ENCODE measurements around the gene PICK1. TPM values are rescaled to one million over a fixed set of nuclear protein-coding genes. Genes with fewer than 3 reads are reported as not detected.

Gene PICK1
- total RNA-seq, 1 donor from 2014 or later, result 10.3 TPM

DNA sequence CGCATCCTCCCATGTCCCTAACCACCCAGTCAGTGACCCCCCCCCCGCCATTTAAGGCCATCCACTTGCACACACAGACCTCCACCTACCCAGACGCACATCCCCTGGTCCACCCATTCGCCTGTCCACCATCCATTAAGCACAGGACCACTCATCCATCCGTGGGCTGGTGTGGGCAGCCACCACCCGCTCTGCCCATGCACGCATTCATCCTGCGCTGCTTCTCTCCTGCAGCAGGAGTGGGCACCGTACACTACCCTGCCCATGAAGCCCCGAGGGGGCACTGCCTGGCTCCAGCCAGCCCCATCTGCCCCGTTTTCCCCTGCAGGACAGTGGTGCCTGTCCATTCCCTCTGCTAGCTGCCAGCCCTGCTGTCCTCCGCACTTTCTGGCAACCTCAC lies 30.7 kb downstream of the PICK1 start:
- intact Hi-C loops (cut with micrococcal nuclease), result no loop called here

DNA sequence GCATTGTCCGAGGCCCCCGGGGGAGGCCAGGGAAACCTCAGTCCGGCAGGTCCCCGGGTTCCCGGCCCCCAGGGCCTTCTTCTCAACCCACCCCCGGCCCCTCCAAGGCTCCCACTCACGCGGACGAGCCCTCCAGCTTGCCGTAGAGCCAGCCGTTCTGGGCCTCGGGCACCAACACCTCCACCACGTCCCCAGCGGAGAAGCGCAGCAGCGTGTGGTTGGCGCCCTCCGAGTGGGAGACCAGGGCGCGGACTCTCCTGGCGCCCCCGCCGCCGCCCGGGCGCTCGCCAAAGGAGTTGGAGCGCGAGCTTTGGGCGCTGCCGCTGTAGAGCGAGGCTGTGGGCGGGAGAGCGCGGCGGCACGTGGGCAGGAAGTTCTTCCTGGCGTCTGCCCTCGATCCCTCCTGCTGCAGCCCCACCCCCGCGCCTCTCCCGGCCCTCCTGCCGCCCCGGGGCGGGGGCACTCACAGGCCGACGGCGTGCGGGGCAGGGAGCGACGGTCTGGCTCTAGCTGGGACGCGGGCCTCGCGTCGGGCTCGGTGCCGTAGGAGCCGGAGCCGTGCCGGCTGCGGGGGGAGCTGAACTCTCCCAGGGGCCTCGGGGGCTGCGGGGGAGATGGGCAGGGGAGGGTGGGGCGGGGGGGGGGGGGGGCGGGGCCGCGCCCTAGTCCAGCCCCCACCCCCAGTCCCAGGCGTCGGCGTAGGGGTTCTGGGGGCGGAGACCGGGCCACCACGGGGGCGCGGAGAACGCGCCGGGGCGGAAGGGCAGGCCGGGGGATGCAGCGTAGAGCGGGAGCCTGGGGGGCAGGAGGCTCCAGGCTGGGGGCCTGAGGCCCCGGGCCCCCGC lies 31.6 kb downstream of the PICK1 start:
- intact Hi-C loops (cut with micrococcal nuclease), result no loop called here

DNA sequence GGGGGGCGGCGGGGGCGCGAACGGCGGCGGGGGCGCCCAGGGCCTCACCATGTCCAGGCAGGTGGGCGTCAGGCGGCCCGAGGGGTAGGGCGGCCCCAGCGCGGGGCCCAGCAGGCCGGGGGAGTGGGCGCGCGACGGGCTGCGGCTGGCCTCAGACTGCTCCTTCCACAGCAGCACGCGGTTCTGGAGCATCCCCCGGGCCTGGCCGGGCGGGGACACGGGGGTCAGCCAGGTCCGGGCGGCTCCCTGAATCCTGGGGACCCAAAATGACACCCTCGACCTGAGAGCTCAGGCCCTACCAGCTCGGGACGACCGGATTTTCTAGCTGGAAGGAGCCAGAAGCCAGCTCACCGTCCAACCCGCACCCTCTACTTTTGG lies 32.3 kb downstream of the PICK1 start:
- intact Hi-C loops (cut with micrococcal nuclease), result no loop called here

DNA sequence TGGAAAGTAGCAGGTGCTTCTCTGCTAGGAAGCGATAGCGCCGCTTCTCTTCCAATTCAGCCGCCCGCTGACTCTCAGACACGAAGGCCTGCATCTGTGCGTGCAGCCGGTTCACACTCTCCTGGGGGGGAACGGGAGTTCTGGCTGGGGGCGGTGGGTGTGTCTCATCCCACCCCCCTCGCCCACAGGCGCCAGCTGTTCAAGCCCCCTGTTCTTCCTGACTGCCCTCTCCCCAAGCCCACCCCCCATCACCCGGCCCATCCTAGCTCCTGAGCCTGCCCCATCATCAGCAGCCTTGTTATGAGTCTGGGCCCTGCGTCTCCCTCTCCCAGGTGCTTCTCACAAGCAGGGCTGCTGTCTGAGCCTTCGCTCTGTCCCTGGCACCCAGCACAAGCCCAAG lies 39.9 kb downstream of the PICK1 start:
- intact Hi-C loops (cut with micrococcal nuclease), result no loop called here

DNA sequence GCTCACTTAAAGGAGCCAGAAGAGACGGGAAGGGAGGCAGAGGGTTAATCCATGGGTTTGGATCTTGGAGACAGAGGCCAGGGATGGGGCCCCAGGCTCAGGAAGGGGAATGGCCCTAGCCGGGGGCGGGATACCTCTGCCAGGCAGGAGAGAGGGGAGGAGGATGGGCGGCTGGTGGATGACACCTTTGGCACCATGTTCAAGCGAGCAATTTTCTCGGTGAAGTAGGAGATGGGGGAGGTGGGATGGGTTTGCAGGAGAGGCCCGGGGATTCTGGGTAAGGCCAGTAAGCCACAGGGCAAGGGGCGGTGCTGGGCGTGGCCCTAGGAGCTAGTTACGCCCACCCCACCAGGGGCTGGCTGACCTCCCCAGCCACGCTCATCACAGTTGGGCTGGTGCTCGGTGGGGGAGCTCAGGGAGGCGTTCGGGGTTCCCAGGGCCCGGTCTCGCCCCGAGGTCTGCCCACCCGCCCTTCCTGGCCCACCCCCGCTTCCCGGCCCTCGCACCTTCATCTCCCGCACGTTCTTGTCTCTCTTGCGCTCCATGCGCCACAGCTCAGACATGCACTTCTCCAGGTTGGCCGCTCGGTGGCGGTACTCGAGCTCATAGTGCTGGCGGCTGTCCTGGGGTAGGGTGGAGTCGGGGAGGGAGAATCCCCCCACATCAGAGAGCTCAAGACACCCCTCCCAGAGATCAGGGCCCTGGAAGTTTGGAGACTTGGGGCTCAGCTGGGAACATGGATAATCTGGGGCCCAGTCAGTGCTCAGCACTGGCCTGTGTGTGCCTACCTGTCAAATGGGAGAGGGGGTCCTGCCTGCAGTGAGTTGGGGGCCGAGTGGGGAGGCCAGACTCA lies 40.6 kb downstream of the PICK1 start:
- intact Hi-C loops (cut with micrococcal nuclease), result no loop called here

DNA sequence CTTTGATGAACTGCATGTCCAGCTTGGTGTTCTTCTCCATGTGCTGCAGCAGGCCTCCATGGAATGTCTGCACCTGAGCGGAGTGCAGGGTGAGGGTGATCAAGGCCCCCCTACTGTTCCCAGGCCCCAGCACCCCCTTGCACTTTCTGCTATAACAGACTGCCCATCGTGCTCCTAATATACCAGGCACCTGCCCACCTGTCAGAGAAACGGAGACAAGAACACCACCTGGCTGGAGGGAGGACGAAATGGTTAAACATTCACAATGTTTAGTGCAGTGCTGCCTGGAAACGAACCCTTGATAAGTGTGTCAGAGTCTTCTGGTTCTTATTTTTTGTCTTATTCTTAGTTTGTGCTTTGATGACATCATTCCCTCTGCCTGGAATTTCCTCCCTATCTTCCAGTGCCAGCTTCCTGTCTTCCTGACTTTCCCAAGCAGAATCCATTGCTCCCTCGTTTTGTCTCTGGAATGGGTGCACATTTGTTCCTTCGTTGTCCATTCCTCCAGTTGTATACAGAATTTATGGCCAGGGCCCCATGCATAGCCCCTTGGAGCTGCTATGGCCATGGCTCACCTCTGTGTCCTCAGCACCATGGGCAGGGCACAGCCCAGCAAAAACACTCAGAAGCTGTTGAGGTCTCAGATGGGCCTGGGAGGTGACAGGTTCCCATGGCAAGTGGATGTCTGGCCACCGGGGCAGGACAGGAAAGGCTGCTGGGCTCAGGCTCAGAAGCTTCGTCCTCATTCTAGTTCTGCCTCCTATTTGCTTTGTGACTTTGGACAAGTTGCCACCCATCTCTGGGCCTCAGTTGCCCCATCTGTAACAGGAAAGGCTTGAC lies 41.4 kb downstream of the PICK1 start:
- intact Hi-C loops (cut with micrococcal nuclease), result no loop called here

DNA sequence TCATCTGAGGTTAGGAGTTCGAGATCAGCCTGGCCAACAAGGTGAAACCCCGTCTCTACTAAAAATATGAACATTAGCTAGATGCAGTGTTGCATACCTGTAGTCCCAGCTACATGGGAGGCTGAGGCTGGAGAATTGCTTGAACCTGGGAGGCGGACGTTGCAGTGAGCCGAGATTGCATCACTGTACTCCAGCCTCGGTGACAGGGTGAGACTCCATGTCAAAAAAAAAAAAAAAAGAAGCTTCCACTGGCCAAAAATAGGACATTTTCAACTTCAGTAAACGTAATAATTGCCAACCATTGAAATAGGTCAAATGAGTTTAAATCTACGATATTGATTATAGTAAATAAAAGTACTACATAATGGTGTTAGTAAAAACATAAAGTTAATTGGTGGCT lies 46.4 kb downstream of the PICK1 start:
- intact Hi-C loops (cut with micrococcal nuclease), result loop anchor here (5.0 kb wide), 1 partner anchor 469 kb away; the partner anchor contains the start of gene DMC1

DNA sequence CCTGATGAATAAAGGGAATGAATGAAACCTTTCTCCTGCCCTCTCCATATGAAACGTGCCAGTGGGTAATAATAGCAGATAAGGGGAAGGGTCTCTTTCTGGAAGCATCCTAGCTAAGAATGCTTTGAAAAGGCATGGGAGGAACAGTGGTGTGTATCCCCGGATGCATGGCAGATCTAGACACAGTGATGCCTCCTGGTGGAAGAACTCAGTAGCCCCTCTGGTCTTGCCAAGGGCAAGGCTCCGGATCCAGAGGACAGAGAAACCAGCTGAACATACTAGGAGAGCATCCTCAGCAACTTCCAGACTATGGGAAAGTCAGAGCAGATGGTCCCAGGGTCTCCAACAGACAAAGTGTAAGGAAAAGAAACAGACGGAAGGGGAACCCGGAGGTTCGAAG lies 46.9 kb downstream of the PICK1 start:
- intact Hi-C loops (cut with micrococcal nuclease), result loop anchor here (5.0 kb wide), 1 partner anchor 468 kb away; the partner anchor contains the start of gene DMC1

DNA sequence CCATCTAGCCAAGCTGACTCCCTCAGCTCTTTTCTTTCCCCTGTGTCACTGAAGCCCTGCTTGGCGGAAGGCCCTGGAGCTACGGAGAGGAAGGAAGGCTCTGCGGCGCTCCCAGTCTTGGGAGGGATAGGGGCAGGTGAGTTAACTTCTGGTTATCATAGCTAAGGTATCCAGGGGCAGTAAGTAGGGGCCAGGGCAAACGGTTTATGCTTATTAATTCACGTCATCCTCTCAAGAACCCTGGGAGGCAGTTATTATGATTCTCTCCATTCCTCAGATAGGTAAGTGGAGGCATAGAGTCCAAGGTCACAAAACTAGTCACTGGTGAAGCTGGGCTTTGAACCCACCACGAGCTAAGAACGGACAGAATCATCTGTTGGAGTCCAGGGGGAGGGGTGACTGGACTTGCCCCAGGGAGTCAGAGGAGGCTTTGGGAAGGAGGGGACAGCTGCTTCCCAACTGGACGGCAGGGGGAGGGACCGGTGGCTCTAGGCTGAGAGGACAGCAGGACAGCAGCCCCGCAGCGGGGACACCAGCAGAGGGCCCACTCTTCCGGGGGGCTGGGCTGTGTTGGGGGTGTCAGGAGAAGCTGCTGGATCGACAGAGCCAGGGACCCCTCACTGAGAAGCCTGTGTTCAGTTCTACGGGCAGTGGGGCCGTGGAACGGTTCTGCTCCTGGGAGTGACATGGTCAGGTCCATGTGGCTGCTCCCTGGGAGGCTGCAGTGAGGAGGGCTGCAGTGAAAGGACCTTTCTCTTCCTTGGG lies 49.8 kb downstream of the PICK1 start:
- intact Hi-C loops (cut with micrococcal nuclease), result no loop called here

DNA sequence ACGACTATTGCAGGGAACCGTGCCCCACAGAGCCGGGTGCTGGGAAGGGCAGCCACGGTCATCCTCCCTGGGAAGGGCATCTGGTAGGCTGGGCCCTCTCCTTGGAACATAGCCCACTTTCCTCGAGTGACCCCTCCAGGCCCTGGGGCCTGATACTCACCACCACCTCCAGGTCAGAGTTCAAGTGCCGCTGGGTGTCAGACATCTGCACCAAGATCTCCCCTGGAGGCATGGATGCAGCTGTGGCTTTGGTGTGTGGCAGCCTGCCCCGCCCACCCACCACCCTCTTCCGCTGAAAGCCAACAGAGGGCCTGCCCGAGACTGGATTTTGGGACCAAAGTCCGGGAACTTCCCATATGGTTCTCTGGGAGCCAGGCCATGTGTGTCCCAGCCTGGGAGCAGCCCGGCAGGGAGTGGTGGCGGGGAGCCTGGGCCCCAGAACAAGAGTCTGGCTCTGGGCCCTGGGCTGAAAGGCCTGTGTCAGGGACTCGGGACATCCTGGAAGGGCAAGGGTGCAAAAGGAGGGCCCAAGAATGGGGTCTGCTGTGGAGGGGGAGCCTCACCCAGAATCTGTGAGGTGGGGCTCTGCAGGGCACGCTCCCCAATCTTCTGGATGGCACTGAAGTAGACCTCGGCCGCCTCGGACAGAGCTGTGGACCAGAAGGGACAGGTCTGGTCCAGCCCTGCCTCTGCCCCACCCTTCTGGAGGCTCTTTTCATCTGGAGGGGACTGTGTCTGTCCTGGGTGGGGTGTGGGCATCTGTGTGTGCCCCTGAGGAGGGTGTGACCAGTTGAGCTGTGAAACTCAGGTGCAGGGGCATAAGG lies 50.7 kb downstream of the PICK1 start:
- intact Hi-C loops (cut with micrococcal nuclease), result no loop called here

DNA sequence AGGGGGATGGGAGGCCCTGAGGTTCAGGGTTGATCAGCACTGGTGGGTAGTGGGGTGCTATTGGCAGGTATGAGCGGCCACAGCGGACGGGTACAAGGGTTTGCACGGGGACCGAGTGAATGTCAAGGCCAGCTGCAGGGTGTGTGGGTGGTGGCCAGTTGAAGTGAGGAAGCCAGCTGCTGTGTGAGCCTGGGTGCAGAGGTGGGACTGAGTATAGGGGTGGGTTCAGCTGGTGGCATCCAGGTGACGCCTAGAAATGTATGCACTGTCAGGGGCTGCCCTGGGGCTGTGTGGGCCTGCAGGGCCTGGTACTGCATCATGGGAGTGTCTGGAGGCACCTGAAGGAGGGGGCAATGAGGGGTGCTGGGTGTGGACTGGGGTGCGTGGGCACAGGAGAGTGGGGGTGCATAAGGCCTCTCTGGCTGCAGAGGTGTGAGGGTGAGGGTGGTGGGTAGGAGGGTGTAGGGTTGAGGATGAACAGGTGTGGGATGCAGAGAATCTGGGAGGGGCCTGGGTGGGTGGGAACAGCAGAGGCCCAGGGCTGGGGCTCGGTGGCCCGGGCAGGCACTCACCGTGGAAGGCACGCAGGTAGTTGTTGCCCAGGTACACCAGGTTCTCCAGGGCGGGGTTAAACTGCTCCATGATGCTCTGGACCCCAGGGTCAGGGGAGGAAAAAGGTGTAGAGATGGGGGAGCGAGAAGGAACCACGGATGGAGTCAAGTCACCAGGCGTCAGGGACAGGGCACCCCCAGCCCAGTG lies 51.5 kb downstream of the PICK1 start:
- intact Hi-C loops (cut with micrococcal nuclease), result no loop called here

DNA sequence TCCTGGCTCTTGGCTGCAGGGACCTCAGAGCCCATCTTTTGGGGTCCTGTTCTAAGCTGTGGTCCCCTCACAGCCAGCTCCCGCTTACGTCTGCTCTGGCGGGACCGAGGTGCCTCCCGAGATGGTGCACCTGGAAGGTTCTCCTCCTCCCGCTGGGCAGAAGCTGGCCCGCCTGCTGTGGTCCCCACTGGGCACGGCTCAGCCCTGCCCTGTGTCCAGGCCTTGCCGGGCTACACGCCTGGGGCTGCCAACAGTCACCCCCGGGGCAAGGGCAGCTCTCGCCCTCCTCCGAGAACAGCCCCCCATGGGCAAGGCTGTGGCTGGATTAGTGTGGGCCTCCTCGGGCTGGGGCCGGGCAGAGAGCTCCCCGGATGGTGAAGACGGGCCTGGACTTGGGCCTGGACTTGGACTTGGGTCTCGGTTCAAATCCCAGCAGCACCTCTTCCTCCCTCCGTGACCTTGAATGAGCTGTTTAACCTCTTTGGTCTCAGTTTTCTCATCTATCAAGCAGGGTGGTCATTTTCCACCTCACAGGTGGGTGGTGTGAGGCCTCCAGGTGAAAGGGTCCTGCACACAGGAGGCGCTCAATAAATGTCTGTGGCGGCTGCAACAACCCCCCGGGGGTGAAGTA lies 52.3 kb downstream of the PICK1 start:
- intact Hi-C loops (cut with micrococcal nuclease), result loop anchor here (5.0 kb wide), 1 partner anchor 93 kb away; the partner anchor contains the start of gene MAFF

DNA sequence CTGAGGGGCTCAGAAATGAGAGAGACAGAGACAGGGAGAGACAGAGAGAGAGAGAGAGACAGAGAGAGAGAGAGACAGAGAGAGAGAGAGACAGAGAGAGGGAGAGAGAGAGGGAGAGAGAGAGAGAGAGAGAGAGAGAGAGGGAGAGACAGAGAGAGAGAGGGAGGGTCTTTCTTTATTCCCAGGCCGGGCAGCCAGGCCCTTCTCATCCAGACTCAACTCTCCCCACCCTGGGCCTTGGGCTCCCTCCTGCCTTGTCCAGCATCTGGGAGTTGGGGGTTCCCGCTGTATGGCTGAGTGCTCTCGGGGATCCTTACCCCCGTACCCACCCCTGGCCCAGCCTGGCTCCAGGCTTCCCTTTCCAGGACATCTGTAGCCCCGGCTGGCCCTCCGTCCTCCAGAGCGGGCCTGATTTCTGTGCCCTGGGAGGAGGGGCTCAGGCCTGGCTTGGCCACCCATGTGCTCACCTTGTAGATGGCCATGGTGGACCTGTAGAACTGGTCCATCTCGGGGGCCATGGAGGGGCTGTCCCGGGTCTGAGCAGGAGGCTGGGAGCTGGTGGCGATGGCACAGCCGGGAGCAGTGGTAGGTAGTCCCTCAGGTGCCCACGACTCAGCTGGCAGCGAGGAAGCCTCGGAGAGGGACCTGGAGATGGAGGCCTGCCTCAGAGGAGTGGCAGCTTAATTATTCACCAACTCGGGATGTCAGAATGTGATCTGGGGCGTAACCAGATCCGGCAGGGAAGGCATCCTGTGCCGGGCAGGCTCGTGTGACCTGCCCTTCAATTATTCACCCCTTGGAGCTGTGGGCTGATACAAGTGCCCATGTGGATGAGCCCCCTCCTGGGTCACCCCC lies 53.0 kb downstream of the PICK1 start, which contains the start of gene BAIAP2L2:
Gene BAIAP2L2, minus strand, starts transcription at position 677 of the 855 bp plus-strand sequence. Its CDS starts 159 bp downstream, at position 518.
- intact Hi-C loops (cut with micrococcal nuclease), result loop anchor here (5.0 kb wide), 1 partner anchor 92 kb away; the partner anchor contains the start of gene MAFF

DNA sequence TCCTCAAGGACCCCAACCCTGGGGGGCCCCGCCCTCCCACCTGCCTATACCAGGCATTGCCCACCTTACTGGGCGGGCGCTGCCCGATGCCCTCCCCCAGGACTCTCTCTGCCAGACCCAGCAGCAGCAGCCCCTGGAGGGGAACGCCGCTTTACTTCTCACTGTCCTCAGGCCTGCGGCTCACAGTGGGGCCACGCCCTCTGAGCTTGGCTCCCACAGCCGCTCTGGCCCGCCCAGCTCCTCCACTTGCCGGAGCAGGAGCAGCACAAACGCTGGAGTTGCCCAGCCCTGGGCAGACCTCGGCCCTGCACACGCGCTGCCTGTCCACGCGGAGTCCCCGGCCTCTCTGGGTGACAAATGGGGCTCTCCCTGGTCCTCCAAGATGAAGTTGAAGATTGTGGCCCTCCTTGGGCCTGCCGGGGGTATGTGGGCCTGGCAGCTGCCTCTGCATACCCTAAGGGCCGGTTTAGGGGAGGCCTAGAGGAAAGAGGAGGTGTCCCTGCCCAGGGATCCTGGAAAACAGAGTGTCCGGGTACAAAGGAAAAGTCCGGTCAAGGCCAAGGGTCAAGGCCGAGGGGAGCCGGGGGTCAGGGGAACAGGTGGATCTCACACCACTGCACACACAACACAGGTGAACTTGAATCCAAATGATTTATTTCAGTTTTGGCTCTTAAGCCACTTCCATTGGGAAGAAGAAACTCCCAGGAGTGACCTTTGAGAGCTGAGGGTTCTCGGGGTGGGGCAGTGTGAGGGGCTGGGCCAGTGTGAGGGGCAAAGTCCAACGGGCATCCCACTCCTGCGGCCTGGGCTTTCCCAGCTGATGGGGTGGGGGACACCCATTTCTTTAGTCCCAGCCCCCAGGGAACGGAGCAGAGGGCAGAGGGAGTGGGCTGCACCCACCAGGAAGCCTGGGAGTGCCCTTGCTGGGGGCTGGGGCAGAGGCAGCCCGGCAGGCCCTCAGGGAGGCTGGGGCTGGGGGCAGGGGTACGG lies 54.0 kb downstream of the PICK1 start:
- intact Hi-C loops (cut with micrococcal nuclease), result loop anchor here (5.0 kb wide), 1 partner anchor 91 kb away; the partner anchor contains the start of gene MAFF

DNA sequence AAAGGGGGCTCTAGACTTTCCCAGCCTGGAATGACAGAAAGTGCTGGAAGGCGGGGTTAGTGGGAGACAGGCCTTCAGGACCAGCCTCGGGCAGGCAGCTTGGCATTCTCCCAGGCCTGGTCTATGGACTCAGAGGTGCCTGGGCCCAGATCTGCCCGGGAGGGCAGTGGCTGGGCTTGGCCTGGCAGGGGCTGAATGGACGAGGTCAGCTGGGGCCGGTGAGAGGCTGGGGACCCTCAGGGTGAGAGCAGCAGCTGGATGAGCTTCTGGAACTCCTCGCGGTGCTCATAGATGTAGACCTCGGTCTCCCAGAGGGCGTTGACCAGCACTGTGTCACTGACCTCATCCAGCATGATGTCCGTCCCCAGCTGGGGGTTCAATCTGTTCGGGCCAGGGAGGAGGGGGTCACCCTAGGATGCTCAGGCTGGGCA lies 54.7 kb downstream of the PICK1 start:
- intact Hi-C loops (cut with micrococcal nuclease), result loop anchor here (5.0 kb wide), 1 partner anchor 90 kb away; the partner anchor contains the start of gene MAFF

DNA sequence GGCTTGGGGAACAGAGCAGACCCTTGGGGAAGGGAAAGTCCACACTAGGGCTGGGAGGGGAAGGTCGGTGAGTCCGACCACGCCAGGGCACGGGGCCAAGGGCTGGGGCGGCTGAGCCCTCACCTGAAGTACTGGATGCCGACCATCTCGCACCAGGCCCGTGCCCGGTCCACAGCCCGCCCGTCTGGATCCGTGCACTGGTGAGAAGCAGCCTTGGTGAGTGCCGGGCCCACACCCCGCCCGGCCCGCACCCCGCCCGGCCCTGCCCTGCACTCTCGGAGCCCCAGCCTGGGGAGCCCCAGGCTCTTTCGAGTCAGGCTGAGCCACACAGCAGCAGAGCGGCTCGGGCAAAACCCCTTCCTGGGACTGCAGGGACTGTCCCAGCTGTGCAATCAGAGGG lies 55.2 kb downstream of the PICK1 start:
- intact Hi-C loops (cut with micrococcal nuclease), result loop anchor here (5.0 kb wide), 1 partner anchor 90 kb away; the partner anchor contains the start of gene MAFF
